Measurements from ENCODE around the gene RPS21. TPM values are rescaled to one million over a fixed set of nuclear protein-coding genes. Genes with fewer than 3 reads are reported as not detected.

RPS21 gene
- total RNA-seq, 1 donor from 2014 or later: 1,828 TPM

DNA sequence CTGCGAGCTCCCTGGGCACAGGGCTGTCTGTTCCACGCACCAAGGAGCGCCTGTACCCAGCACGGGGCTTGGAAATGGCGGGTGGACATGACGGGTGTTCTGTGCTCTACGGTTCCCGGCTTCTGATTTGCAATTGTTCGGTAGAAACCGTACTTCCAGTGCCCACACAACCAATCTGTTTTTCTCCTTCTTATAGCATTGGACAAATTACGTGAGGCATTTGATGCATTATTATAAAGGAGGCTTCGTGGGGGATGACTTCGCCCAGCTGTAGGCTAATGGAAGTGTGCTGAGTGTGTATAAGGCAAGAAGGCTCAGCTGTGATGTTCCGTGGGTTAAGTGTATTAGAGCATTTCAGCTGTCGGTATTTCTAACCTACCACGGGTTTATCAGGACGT lies 9.8 kb upstream of the RPS21 start:
- Histone ChIP-seq H3K27ac (peak overlapping the region; percentile 46 to 71), H3K4me1 (peaks cover 16 to 41% of the 10 kb centered on the region in 2 donors), H3K9me3 (no peaks in the 10 kb centered on the region), H3K27me3 (no peaks in the 10 kb centered on the region), H3K4me3 (no peak overlapping the region), H3K36me3 (no peaks in the 10 kb centered on the region)
- intact Hi-C loops (cut with DNase I): loop anchor here (10.0 kb wide), 1 partner anchor 232 kb away; the partner anchor contains the start of genes PSMA7 and SS18L1
- TF ChIP-seq, protein P1, sequence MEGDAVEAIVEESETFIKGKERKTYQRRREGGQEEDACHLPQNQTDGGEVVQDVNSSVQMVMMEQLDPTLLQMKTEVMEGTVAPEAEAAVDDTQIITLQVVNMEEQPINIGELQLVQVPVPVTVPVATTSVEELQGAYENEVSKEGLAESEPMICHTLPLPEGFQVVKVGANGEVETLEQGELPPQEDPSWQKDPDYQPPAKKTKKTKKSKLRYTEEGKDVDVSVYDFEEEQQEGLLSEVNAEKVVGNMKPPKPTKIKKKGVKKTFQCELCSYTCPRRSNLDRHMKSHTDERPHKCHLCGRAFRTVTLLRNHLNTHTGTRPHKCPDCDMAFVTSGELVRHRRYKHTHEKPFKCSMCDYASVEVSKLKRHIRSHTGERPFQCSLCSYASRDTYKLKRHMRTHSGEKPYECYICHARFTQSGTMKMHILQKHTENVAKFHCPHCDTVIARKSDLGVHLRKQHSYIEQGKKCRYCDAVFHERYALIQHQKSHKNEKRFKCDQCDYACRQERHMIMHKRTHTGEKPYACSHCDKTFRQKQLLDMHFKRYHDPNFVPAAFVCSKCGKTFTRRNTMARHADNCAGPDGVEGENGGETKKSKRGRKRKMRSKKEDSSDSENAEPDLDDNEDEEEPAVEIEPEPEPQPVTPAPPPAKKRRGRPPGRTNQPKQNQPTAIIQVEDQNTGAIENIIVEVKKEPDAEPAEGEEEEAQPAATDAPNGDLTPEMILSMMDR (IDR thresholded peaks at IDR 0.05): no peak
- DNase-seq (ENCODE audit: low spot score in 2 of 2): no peak

DNA sequence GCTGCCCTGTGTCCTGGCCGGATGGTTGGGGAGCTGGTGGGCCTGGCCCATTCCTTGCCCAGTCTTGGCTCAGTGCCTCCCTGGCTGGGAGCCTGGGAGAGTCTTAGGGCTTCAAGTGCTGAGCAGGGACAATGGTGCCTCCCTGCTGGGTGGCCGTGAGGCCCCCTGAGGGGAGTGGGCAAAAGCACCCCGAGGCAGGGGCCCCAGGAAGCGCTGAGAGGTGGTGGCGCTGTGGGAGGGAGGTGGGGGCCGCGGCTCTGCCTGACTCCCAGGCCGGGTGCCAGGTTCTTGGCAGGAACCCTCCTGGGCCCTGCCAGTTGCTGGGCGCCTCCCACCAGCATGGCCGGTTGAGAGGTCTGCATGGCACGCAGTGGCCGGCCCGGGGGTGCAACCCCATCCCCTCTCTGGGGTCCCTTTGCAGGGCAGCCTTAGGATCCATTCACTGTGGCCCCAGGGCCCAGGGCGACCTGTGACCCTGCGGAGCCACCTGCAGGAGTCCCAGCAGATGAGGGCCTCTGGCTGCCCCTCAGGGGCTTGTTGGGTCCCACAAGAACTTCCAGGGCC lies 9.2 kb upstream of the RPS21 start:
- Histone ChIP-seq H3K36me3 (no peaks in the 10 kb centered on the region), H3K27me3 (no peaks in the 10 kb centered on the region), H3K4me3 (peak overlapping the region in 1 of 2 donors; percentile 6), H3K4me1 (peaks cover 14 to 37% of the 10 kb centered on the region in 2 donors), H3K9me3 (no peaks in the 10 kb centered on the region), H3K27ac (peak overlapping the region; percentile 46 to 71)
- no peak for DNase-seq (ENCODE audit: low spot score in 2 of 2)
- TF ChIP-seq, protein P1 (IDR thresholded peaks at IDR 0.05): no peak
- intact Hi-C loops (cut with DNase I): loop anchor here (10.0 kb wide), 1 partner anchor 233 kb away; the partner anchor contains the start of genes PSMA7 and SS18L1

DNA sequence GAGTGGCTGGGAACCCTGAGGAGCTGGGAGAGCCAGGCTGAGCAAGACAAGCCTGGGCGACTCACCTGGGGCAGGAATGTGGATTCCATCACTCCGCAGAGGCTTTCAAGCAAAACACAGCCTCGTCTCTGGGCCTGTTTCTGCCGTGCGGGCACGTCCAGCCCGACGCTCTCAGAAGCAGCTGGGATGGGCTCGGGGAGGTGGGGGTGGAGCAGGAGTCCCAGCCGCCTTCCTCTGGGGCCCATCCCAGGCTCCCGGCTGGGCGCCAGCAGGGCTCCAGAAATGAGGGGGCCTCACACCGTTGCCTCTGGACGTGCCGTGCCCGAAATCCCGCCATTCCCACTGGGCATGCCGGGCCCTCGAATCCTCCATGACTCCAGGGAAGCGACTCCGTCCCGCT lies 8.7 kb upstream of the RPS21 start:
- intact Hi-C loops (cut with DNase I): loop anchor here (10.0 kb wide), 1 partner anchor 233 kb away; the partner anchor contains the start of genes PSMA7 and SS18L1
- no peak overlapping the region for H3K4me3 ChIP-seq
- H3K9me3 ChIP-seq: no peaks in the 10 kb centered on the region
- H3K27me3 ChIP-seq: no peaks in the 10 kb centered on the region
- peaks cover 13 to 36% of the 10 kb centered on the region in 2 donors for H3K4me1 ChIP-seq
- H3K36me3 ChIP-seq: no peaks in the 10 kb centered on the region
- no peak for DNase-seq (ENCODE audit: low spot score in 2 of 2)
- TF ChIP-seq, protein P1 (IDR thresholded peaks at IDR 0.05): no peak
- peak overlapping the region in 1 of 2 donors; percentile 71 for H3K27ac ChIP-seq

- Histone ChIP-seq H3K9me3 (no peaks in the 10 kb centered on the region), H3K36me3 (no peaks in the 10 kb centered on the region), H3K4me1 (peaks cover 18 to 29% of the 10 kb centered on the region in 2 donors), H3K4me3 (no peak overlapping the region), H3K27ac (peak overlapping the region in 1 of 2 donors; percentile 47), H3K27me3 (no peaks in the 10 kb centered on the region)
- intact Hi-C loops (cut with DNase I): loop anchor here (10.0 kb wide), 1 partner anchor 196 kb away; the partner anchor contains the start of gene MTG2
- no peak for DNase-seq (ENCODE audit: low spot score in 2 of 2)
- TF ChIP-seq, protein P1 (IDR thresholded peaks at IDR 0.05): no peak
Measured at GRCh38 chr20:62381202-62381797, 5.6 kb upstream of the RPS21 start.

DNA sequence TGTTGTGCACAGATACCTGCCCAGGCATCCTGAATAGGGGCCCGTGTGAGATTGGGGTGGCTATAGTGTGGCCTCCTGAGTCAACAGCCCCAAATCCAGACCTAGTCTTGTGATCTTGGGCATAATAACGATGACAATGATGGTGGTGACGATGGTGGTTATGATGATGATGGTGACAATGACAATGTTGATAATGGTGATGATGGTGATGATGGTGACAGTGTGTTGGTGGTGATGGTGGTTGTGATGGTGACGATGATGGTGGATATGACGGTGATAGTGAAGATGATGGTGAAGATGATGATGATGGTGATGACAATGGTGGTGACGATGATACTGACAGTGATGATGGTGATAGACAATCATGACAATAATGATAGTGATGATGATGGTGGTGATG lies 5.1 kb upstream of the RPS21 start:
- H3K27ac ChIP-seq: peak overlapping the region in 1 of 2 donors; percentile 47

More for the DNA sequence above, 5.1 kb upstream of the RPS21 start:
- no peaks in the 10 kb centered on the region for H3K9me3 ChIP-seq
- no peaks in the 10 kb centered on the region for H3K27me3 ChIP-seq
- H3K4me1 ChIP-seq: peaks cover 16 to 25% of the 10 kb centered on the region in 2 donors
- intact Hi-C loops (cut with DNase I): loop anchor here (1.0 to 10.0 kb wide), 2 partner anchors 80 to 197 kb away; partner anchors contain the start of genes ADRM1 and MTG2
- H3K36me3 ChIP-seq: no peaks in the 10 kb centered on the region
- TF ChIP-seq, protein P1 (IDR thresholded peaks at IDR 0.05): no peak
- DNase-seq (ENCODE audit: low spot score in 2 of 2): no peak
- H3K4me3 ChIP-seq: no peak overlapping the region
